Stimulated activated CD4-positive, alpha-beta T cell treated with anti-CD3 and anti-CD28 coated beads, Interleukin-2, amount 100 ng/mL, for 4 hours (primary cell): ENCODE measurements around the gene MEGF8.
"Not testable (repeated sequence)": the region's sequence is repeated elsewhere in the genome, so short reads cannot be mapped to it uniquely, and the experiment has no call there.

Experiments used
- DNase-seq: peaks from one replicate; pipeline ENCODE4 v3.0.0-alpha.2; 2020; ENCODE audit warnings: low read depth

The MEGF8 gene

GRCh38 chr19:42306646-42307045 lies 18.8 kb upstream of the MEGF8 start:
- no peak for DNase-seq

- DNase-seq: no peak
Observed at GRCh38 chr19:42309686-42310085, 15.7 kb upstream of the MEGF8 start.

DNA sequence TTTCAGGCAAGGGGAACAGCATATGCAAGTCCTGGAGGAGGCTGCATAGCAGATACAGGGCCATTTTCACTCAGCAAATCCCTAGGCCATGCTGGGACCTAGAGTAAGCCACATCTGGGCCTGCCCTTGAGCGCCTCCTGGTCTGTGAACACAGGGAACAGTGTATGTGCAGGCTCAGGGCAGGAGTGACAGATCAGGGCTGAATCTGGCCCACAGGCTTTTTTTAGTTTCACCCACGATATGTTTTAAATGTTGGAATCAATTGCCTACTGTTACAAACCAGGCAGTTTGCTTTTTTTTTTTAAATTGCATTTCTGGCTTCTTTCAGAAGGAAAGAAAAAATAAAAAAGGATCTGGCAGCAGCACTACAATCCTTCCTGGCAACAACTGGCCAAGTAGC lies 13.8 kb upstream of the MEGF8 start:
- no peak for DNase-seq

DNA sequence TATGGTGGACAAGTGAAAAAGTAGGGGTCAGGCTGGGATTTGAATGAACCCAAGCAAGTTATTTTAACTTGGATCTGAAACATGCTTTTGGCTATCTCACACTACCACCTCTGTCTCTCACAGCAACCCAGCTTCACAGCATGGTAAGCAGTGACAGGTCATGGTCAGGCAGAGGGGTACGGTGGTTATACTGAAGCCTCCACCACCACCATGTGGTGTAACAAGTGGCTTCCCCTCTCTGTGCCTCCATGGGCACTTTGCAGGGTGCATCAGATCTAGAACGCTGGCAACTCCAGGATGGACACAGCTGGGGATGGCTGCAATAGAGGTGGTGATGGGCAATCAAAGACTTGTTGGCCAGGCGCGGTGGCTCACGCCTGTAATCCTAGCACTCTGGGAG lies 13.1 kb upstream of the MEGF8 start:
- DNase-seq: no peak

GRCh38 chr19:42313096-42313839 lies 12.2 kb upstream of the MEGF8 start, which contains the start of gene TMEM145:
Gene TMEM145, plus strand, starts transcription at chr19:42313309. Its CDS starts 68 bp downstream, at chr19:42313377.
- no peak for DNase-seq

DNA sequence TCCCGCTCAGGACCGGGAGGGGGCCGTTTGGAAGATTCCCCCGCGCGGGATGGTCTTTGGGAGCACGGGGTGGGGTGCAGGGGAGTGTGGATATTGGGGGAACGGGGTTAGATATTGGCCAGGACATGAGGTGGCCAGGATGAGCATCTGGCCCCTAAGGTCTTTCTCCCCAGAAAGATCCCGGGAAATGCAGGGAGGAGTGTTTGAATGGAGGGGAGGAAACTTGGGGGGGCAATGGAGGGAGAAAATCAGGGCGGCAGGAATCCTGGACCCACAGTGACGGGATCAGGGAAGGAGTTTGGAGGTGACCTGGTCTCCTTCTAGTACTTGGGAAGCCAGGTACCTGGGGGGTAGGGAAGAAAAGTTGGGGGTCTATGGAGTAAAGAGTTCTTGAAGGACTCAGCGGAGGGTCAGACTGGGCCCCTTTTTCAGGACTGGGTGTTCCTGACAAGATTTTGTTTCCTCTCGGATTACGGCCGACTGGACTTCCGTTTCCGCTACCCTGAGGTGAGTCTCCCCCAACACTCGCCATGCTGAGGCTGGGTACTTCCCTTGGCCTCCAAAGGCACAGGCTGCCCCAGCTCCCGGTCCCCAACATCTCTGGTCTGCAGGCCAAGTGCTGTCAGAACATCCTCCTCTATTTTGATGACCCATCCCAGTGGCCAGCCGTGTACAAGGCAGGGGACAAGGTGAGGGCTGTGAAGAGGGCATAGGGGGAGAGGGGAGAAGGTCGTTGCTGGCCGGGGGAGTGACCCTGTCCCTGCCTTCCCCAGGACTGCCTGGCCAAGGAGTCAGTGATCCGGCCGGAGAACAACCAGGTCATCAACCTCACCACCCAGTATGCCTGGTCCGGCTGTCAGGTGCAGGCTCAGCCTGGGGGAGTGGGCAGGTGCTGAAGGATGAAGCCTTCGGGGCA lies 11.3 kb upstream of the MEGF8 start:
- no peak for DNase-seq

DNA sequence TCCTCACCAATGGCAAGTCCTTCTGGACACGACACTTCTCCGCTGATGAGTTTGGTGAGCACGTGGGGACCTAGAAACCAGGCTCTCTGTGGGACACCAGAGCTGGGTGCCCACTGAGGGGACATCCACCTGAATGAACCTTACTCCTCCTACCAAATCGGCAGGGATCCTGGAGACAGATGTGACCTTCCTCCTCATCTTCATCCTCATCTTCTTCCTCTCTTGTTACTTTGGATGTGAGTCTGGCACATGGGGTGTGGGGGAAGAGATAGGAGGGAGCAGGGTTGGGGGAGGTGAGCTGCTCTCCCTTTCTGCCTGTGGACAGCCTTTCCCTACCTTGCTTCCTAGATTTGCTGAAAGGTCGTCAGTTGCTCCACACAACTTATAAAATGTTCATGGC lies 10.4 kb upstream of the MEGF8 start:
- no peak for DNase-seq

- DNase-seq: no peak
Observed at GRCh38 chr19:42316223-42317211, 8.9 kb upstream of the MEGF8 start.

GRCh38 chr19:42317535-42317934 lies 7.9 kb upstream of the MEGF8 start:
- no peak for DNase-seq

DNA sequence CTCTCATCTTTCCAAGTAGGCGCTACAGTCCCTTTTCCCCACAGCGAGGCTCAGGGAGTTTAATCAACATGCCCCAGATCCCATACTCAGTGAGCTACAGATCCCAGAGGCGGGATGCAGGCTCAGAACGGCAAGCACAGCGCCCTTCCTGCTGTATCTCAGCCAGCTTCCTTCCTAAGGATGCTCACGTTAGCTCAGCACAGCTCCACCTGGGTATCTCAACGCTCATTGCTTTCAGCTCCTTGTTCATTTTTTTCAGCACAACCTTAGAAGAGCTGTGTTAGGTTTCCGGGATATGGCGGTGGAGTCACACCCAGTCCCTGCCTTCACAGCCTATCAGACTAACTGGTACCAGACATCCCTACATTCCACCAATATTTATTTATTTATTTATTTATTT lies 3.1 kb upstream of the MEGF8 start:
- DNase-seq: no peak

DNA sequence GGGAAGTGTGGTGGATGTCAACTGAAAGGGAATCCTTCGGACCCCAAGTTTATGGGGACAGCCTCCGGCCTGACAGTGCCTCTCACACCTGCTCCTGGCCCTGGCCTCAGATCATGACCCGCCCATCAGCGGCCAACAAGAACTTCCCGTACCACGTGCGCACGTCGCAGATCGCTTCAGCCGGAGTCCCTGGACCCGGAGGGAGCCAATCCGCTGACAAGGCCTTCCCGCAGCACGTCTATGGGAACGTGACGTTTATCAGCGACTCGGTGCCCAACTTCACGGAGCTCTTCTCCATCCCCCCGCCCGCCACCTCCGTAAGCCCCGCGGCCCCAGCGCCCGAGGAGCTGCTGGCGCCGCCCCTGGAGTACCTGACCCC lies 2.0 kb upstream of the MEGF8 start:
- no peak for DNase-seq

GRCh38 chr19:42323852-42324654 lies 1.4 kb upstream of the MEGF8 start:
- no peak for DNase-seq

DNA sequence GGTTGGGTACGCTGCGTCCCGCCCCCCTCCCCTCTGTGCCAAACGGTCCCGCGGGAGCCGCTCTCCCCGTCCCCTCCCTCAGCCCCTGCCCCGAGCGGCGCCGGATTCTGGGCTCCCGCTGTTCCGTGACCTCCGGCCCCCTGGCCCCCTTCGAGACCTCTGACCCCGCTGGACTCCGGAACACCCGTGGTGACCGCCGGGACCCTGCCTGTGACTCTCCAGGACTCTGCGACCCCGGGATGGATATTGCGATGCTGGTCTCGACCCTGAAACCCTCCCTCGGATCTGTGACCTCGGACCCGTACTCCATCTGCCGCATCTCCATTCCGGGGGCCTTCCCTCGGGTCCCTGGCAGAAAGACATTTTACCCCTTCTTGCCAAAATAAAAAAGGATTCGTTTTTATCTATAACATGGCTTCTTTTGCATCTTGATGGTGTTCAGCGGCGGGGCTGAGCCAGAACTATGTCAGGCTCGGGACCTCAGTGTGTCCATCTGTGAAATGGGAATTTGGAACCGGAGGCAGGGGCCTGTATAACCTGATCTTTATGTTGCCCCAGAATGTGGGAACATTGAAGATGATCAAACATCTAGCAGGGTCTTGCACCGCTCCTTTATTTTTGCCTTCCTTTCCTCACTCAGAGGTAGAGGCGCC lies 654 bp upstream of the MEGF8 start:
- no peak for DNase-seq

DNA sequence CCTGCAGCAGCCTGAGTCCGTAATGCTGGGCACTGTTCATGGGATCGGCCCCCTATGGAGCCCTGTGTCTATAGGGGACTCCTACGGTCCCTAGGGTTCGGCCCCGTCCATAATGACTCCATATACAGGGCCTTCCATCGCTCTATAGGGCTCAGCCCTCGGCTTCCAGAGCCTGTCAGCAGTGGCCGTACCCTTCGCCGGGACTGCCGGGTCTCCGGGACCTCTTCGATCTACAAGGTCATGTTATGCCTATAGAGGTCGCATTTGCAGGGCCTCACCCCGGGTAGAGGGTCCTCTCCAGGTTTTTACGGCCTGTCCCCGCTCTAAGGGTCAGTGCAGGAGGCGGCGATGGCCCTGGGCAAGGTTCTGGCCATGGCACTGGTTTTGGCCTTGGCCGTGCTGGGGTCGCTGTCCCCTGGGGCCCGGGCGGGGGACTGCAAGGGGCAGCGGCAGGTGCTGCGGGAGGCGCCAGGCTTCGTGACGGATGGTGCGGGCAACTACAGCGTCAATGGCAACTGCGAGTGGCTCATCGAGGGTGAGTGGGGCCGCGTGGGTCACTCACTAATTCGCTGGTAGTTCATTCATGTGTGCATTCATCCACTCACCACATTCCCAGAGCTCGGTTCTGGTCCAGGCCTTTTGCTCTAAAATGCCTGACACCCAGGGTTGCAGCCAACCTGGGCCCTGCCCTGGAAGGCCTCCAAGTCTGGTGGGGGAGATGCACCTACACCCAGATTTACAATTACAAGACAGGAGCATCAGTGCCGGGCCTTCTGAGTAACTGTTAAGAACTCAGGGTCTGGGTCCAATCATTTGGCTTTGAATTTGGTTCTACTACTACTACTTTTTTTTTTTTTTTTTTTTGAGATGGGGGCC lies 699 bp downstream of the MEGF8 start:
- no peak for DNase-seq

DNA sequence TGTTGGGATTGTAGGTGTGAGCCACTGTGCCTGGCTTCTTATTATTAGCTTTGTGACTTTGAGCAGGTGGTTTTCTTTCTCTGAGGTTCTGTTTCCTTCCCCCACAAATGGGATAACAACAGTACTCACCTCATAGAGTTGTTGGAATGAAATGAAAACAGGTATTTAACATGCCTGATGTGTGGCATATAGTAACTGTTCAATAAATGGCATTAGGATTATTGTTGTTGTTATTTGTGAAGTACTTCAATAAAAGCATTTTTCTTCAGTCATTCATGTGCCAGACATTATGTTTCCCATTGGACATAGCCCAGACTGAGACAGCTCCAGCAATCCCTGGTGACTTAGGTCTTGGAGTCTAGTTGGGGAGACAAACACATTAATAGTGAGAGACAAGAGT lies 1.5 kb downstream of the MEGF8 start:
- no peak for DNase-seq

GRCh38 chr19:42327381-42327780 lies 1.9 kb downstream of the MEGF8 start:
- no peak for DNase-seq

GRCh38 chr19:42328106-42328505 lies 2.7 kb downstream of the MEGF8 start:
- DNase-seq: no peak

GRCh38 chr19:42328854-42329253 lies 3.4 kb downstream of the MEGF8 start:
- DNase-seq: no peak

DNA sequence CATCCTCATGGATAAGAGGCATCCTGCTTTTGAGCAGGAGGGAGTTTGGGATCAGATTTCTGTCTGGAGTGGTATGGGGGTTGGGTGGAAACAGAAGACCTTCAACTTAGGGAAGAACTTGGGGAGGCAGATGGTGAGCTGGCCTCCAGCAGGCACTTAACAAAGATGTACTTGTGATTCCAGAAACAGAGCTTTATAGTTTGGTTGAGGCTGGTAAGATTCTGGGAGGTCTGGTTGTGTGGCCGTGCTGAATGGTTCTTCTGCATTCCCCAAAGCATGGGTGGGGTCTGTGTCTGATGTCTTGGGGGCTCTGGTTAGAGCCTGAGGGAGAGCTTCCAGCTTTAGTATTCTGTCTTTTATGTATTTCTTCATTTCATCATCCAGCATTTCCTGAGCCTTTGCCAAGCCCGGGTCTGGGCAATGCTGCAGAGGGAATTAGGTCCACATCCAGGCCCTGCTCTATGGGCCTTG lies 4.8 kb downstream of the MEGF8 start:
- DNase-seq: no peak

DNA sequence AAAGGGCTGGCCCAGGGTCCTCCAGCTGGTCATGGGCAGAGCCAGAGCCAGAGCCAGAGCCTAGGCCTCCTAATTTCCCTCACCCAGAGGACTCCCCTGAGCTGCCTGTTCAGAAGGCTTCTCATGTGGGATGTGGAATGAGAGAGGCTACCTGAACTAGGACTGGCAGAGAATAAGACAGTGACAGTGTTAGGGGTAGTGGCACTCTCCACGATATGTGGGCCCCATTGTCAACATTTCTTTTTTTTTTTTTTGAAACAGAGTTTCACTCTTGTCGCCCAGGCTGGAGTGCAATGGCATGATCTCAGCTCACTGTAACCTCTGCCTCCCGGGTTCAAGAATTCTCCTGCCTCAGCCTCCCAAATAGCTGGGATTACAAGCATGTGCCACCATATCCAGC lies 5.9 kb downstream of the MEGF8 start:
- DNase-seq: not testable (repeated sequence)
